ENCODE data around the gene NFKBIE. TPM values are rescaled to one million over a fixed set of nuclear protein-coding genes. Genes with fewer than 3 reads are reported as not detected.

NFKBIE gene
- total and polyA plus RNA-seq, 2 of the 13 experiments (the other 11 are each of a cell fraction or from before 2014, with no cell fraction given), result 6.7 to 14.5 TPM

- TF ChIP-seq SP140L (CRISPR knock-in tag; IDR thresholded peaks at IDR 0.05; ENCODE audit: borderline replicate concordance) (no peak), NFE2L1 (CRISPR knock-in tag; IDR thresholded peaks at IDR 0.05; ENCODE audit: borderline replicate concordance) (peak; percentile 11; the same call in 1 of the 2 replicates), REPIN1 (CRISPR knock-in tag; IDR thresholded peaks at IDR 0.05; ENCODE audit: borderline replicate concordance, low read depth) (0 out of 2 replicates have a peak, but pooled peaks have one; percentile 28), MAFK (conservative IDR thresholded peaks at IDR 0.05 in 1 of 2, IDR thresholded peaks at IDR 0.05 in 1 of 2; ENCODE audit: low read length in 2 of 2) (no peak), ZGPAT (CRISPR knock-in tag; IDR thresholded peaks at IDR 0.05) (0 out of 2 replicates have a peak, but pooled peaks have one; percentile 20), CHCHD3 (CRISPR knock-in tag; IDR thresholded peaks at IDR 0.05) (0 out of 2 replicates have a peak, but pooled peaks have one; percentile 53), ZFP90 (CRISPR knock-in tag; IDR thresholded peaks at IDR 0.05; ENCODE audit: borderline replicate concordance) (0 out of 2 replicates have a peak, but pooled peaks have one; percentile 35), DBP (CRISPR knock-in tag; IDR thresholded peaks at IDR 0.05; ENCODE audit: not compliant biosample characterization) (no peak), ZNF343 (CRISPR knock-in tag; IDR thresholded peaks at IDR 0.05) (no peak), TRIM24 (CRISPR knock-in tag; IDR thresholded peaks at IDR 0.05) (0 out of 2 replicates have a peak, but pooled peaks have one; percentile 43), HDAC1 (CRISPR knock-in tag; IDR thresholded peaks at IDR 0.05) (no peak), HBP1 (CRISPR knock-in tag; IDR thresholded peaks at IDR 0.05; ENCODE audit: low read depth) (0 out of 2 replicates have a peak, but pooled peaks have one; percentile 37), ZFP36L2 (CRISPR knock-in tag; IDR thresholded peaks at IDR 0.05) (no peak), PBX2 (CRISPR knock-in tag; IDR thresholded peaks at IDR 0.05) (no peak), PHF8 (CRISPR knock-in tag; IDR thresholded peaks at IDR 0.05) (no peak), HOXA3 (CRISPR knock-in tag; IDR thresholded peaks at IDR 0.05) (peak; percentile 63), IKZF5 (CRISPR knock-in tag; IDR thresholded peaks at IDR 0.05) (0 out of 2 replicates have a peak, but pooled peaks have one; percentile 20), HINFP (CRISPR knock-in tag; IDR thresholded peaks at IDR 0.05; ENCODE audit: low read depth) (no peak)
Measured at GRCh38 chr6:44304282-44305199, 39.2 kb upstream of the NFKBIE start (continued).

Data from HepG2 (cell line).